Stimulated activated CD8-positive, alpha-beta memory T cell treated with anti-CD3 and anti-CD28 coated beads, Interleukin-12 subunit alpha, Interleukin-12 subunit beta, amount 100 ng/mL, for 24 hours (primary cell): Measurements from ENCODE around the gene CCDC83.
"Not testable (repeated sequence)": the region's sequence is repeated elsewhere in the genome, so short reads cannot be mapped to it uniquely, and the experiment has no call there.

Source experiments
- DNase-seq: peaks from one replicate; pipeline ENCODE4 v3.0.0-alpha.2; 2020; ENCODE audit errors: extremely low read depth

Gene CCDC83

GRCh38 chr11:85941380-85941973 is 86.3 kb downstream of the CCDC83 start:
- DNase-seq: no peak

GRCh38 chr11:85945296-85945695 is 90.1 kb downstream of the CCDC83 start:
- DNase-seq: no peak

- no peak for DNase-seq
Measured at GRCh38 chr11:85945788-85946187, 90.6 kb downstream of the CCDC83 start.

GRCh38 chr11:85946221-85946620 is 91.0 kb downstream of the CCDC83 start:
- no peak for DNase-seq

GRCh38 chr11:85947431-85948272 is 92.5 kb downstream of the CCDC83 start:
- no peak for DNase-seq

- no peak for DNase-seq
Measured at GRCh38 chr11:85948884-85949283, 93.7 kb downstream of the CCDC83 start.

- no peak for DNase-seq
Measured at GRCh38 chr11:85949798-85950197, 94.6 kb downstream of the CCDC83 start.

GRCh38 chr11:85950317-85951048 is 95.3 kb downstream of the CCDC83 start:
- no peak for DNase-seq

GRCh38 chr11:85951049-85951405 is 95.8 kb downstream of the CCDC83 start:
- DNase-seq: no peak

- no peak for DNase-seq
Measured at GRCh38 chr11:85951428-85952107, 96.4 kb downstream of the CCDC83 start.

GRCh38 chr11:85952108-85952485 is 96.9 kb downstream of the CCDC83 start:
- not testable (repeated sequence) for DNase-seq

- DNase-seq: no peak
Measured at GRCh38 chr11:85953491-85954143, 98.4 kb downstream of the CCDC83 start.

- no peak for DNase-seq
Measured at GRCh38 chr11:85955531-85955930, 100.3 kb downstream of the CCDC83 start.

- no peak for DNase-seq
Measured at GRCh38 chr11:85960678-85961077, 105.5 kb downstream of the CCDC83 start.

GRCh38 chr11:85961130-85961529 is 105.9 kb downstream of the CCDC83 start:
- DNase-seq: no peak

GRCh38 chr11:85961930-85962363 is 106.8 kb downstream of the CCDC83 start:
- no peak for DNase-seq

GRCh38 chr11:85965202-85965601 is 110.0 kb downstream of the CCDC83 start:
- DNase-seq: no peak

GRCh38 chr11:85967457-85967856 is 112.3 kb downstream of the CCDC83 start:
- DNase-seq: no peak
